PFSK-1 (cell line): Measurements from ENCODE around the gene LSM3.

ENCODE experiments used
- POLR2AphosphoS5 ChIP-seq: IDR thresholded peaks from 2 replicates; pipeline ENCODE4 v1.6.1; 2012; ENCODE audit warnings: low read depth, mild to moderate bottlenecking, control low read depth, low read length, moderate library complexity
- SIN3A ChIP-seq: IDR thresholded peaks from 2 replicates; pipeline ENCODE4 v1.6.1; 2012; ENCODE audit warnings: mild to moderate bottlenecking, low read length, moderate library complexity, borderline replicate concordance; ENCODE audit not compliant: insufficient read depth
- TF ChIP-seq, protein P1 (sequence below), 2 experiments: IDR thresholded peaks; 2 replicates each; pipeline versions ENCODE4 v1.6.1 to v1.8.0; 2011 to 2012; ENCODE audit warnings: low read depth in 2 of 2, low read length in 2 of 2, control low read depth in 1 of 2, inconsistent platforms in 1 of 2, mild to moderate bottlenecking in 1 of 2, moderate library complexity in 1 of 2; ENCODE audit not compliant: insufficient read depth in 1 of 2

- TF ChIP-seq SIN3A (no peak), POLR2AphosphoS5 (no peak)
- TF ChIP-seq, protein P1, sequence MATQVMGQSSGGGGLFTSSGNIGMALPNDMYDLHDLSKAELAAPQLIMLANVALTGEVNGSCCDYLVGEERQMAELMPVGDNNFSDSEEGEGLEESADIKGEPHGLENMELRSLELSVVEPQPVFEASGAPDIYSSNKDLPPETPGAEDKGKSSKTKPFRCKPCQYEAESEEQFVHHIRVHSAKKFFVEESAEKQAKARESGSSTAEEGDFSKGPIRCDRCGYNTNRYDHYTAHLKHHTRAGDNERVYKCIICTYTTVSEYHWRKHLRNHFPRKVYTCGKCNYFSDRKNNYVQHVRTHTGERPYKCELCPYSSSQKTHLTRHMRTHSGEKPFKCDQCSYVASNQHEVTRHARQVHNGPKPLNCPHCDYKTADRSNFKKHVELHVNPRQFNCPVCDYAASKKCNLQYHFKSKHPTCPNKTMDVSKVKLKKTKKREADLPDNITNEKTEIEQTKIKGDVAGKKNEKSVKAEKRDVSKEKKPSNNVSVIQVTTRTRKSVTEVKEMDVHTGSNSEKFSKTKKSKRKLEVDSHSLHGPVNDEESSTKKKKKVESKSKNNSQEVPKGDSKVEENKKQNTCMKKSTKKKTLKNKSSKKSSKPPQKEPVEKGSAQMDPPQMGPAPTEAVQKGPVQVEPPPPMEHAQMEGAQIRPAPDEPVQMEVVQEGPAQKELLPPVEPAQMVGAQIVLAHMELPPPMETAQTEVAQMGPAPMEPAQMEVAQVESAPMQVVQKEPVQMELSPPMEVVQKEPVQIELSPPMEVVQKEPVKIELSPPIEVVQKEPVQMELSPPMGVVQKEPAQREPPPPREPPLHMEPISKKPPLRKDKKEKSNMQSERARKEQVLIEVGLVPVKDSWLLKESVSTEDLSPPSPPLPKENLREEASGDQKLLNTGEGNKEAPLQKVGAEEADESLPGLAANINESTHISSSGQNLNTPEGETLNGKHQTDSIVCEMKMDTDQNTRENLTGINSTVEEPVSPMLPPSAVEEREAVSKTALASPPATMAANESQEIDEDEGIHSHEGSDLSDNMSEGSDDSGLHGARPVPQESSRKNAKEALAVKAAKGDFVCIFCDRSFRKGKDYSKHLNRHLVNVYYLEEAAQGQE (IDR thresholded peaks at IDR 0.05; ENCODE audit: insufficient read depth in 1 of 2, low read depth in 2 of 2, low read length in 2 of 2), result no peak
Measured at GRCh38 chr3:14162178-14162577, 16.4 kb upstream of the LSM3 start.
